Urothelium cell line (cell line): Measurements from ENCODE around the gene SUPT3H.

Experiments
- DNase-seq: peaks from one replicate; pipeline ENCODE4 v3.0.0; 2011; ENCODE audit warnings: low spot score, mixed read lengths
- FAIRE-seq: peaks from 2 replicates; lab custom pipeline; 2011; peaks lifted over from hg19 to GRCh38; lab: Jason Lieb, UNC

The SUPT3H gene

DNA sequence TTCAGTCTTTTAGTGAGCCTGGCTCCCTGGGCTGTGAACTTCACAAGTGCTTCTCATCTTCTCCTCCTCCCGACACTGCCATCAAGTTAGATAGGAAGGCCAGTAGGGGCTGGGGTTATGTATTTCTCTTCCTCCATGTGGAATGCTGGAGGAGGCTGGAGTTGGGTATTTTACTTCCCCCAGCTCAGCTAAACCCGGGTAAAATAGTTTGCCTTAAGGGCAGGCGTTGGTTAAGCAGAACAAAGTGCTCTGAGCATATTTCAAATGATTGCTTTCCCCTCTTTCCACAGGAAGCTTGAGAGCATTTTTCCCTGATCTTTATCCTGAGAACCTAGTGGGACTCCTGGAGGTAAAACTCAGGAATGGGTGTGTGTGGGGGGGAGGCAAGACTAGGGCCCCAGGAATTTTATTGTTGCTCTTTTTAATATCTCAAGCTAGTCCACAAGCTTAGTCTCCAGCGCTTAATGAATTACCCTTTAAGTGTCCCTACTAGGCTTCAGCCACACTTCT lies 16.9 kb upstream of the SUPT3H start:
- DNase-seq (no peak), FAIRE-seq (no peak)

DNA sequence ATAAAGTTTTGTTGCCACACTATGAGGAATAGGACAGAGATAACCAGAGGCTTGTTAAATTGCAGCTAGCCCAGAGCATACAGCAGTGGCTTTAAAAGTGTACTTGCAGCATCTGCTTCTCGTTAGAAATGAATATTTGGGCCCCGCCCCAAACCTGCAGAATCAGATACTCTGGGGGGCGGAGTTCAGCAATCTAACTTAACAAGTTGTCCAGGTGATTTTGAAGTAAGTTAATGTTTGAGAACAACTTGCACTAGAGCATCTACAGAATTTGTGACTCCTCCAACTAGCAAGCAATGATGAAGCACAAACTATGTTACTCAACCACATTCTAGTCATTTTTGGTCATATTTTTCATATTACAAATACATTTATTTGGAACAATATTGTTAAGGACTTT lies 10.6 kb upstream of the SUPT3H start:
- DNase-seq (no peak), FAIRE-seq (no peak)

DNA sequence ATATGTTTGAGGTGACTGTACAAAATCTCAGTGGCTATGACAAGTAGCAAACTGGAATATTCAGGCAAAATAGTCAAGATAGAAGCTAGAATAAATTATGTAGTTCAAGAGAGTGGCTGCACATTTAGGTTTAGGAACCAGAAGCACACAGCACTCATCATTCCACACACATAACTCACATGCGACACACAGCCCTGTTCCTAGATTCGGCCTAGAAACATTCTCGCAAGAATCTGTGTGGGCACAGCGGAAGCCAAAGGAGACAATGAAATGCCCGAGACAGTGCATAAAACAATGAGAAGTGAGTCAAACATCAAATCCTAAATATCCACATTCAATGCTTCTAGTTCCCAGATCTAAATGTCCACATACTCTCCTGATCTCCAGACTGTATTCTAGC lies 9.5 kb upstream of the SUPT3H start:
- DNase-seq (peak; percentile 21), FAIRE-seq (peak; percentile 20)

- no peak for FAIRE-seq
- DNase-seq: no peak
Measured at GRCh38 chr6:45386501-45386900, 8.8 kb upstream of the SUPT3H start.

GRCh38 chr6:45382391-45382790 lies 4.7 kb upstream of the SUPT3H start:
- FAIRE-seq: no peak
- DNase-seq: no peak

DNA sequence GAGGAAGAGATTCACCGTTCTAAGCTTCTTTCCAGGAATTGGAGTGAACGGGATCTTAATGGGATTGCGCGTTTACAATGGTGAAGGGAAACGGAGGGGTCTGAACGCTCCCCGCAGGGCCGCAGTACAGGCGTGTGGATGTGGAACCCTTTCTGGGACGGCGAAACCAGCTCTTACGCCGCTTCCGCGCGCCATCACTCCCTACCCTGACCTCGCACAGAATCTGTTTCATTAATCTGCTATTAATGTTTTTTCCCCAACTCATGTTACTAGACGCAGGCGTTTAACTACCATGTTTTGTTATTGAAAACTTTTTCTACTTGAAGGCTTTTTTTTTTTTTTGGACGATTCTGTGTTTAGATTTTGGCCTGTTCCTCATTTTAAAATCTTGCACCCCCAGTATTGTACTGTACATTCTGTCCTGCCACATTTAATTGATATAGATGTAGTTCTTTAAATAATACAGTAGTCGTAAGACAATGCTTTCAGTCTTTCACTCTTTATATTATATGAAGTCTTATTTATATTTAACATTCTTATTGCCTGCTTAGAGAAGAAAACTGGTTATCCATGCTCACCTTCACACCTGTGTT lies 696 bp upstream of the SUPT3H start:
- no peak for FAIRE-seq
- DNase-seq: no peak

GRCh38 chr6:45377043-45377553 lies 636 bp downstream of the SUPT3H start:
- FAIRE-seq (no peak), DNase-seq (no peak)

DNA sequence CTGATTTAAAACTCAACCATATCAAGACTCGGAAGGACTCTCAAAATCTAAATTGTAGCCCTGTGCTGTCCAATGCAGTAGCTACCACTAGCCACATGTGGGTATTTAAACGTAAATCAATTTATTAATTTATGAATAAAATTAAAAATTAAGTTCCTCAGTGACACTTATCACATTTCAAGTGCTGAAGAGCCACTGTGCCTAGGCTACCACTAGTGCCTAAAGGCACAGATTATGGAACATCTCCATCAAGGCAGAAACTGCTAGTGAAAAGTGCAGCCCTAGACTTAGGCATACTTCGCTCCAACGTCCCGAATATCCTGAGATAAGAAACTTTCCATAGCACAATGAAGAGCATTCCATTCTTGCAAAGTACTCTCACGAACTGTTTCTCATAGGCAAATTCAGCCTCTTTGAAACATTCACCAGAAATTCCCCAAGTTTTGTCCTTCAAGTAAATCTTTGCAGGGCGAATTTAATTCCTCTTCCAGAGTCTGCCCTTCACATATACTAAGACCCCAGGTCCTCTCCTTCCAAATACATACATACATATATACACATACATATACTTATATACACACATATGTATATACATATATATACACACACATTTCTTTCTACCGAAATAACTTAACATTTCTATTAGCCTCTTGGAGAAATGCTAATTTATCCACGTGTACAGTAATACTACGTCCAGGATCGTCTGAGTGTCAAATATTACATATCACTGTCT lies 1.3 kb downstream of the SUPT3H start:
- DNase-seq: no peak
- FAIRE-seq: no peak

GRCh38 chr6:45375449-45375848 lies 2.3 kb downstream of the SUPT3H start:
- FAIRE-seq: no peak
- DNase-seq: no peak

GRCh38 chr6:45371924-45372573 lies 5.7 kb downstream of the SUPT3H start:
- DNase-seq (no peak), FAIRE-seq (no peak)

DNA sequence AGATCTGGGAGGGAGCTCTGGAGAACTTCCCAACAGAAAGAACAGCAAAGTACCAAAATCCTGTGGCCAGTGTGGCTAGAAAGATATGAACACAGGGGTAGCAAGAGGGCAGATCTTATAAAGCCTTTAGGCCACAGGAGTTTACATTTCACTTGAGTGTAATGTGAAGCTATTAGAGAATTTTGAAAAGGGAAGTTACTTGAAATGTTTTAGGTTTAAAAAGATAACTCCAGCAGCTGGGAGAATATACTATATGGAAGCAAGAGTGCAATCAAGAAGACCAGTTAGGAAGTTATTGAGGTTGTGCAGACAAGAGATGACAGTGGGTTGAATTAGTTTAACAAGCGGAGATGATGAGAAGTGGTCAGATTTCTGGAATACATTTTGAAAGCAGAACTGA lies 7.9 kb downstream of the SUPT3H start:
- DNase-seq: no peak
- FAIRE-seq: no peak

DNA sequence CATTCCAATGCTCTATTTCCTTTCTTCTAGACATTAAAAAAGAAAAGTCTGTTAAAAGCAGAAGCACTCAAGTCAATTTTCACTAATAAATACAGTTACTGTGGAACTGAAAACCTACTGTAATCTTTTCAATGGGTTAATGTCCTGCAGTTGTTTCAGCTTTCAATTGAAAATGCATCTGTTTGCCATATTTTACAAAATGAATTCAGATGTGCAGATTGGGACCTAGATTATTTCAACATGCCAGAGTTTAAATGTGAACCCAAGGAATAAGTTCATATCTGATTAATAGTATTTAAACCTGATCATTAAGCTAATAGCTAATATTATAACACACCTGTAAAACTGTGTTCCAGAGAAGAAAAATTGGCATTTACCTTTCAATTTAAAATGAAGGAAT lies 9.7 kb downstream of the SUPT3H start:
- DNase-seq: no peak
- FAIRE-seq: no peak

- no peak for DNase-seq
- no peak for FAIRE-seq
Measured at GRCh38 chr6:45366534-45366933, 11.2 kb downstream of the SUPT3H start.

DNA sequence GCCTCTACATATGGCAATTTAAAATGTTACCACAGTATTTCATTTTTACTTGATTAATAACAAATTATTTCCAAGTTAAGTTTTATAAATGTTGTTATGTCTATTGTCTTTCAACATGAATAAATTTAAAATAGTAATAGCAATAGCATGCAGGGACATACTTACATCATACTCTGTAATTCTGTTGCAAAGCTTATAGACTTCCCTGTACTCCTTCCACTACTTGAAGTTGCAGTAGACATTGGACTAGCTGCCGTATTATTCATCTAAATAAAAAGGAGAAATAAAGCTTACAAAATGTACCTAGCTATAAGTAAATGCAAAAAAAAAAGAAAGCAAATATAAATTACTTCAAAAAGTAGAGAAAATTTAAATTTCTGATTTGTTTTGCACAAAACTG lies 12.7 kb downstream of the SUPT3H start:
- no peak for DNase-seq
- FAIRE-seq: no peak

DNA sequence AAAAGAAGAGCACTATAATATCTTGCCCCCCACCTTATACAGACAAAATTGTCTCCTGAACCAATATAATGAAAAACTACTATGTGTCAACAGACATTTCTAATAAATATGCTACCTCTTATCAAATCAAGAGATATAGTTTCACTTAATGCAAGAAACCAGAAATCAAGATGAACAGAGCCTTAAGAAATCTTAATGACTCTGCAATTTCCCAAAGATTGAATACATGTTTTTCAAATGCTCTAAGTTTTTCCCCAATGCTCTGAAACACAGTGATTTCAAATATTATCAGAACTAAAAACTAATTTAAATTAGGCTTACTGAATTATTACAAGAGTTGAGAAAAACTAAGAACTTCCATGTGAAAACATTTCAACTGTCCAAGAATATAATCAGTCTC lies 13.3 kb downstream of the SUPT3H start:
- no peak for FAIRE-seq
- no peak for DNase-seq

GRCh38 chr6:45353654-45354053 lies 24.1 kb downstream of the SUPT3H start:
- DNase-seq (no peak), FAIRE-seq (no peak)

- FAIRE-seq (no peak), DNase-seq (no peak)
Measured at GRCh38 chr6:45351667-45352066, 26.1 kb downstream of the SUPT3H start.

DNA sequence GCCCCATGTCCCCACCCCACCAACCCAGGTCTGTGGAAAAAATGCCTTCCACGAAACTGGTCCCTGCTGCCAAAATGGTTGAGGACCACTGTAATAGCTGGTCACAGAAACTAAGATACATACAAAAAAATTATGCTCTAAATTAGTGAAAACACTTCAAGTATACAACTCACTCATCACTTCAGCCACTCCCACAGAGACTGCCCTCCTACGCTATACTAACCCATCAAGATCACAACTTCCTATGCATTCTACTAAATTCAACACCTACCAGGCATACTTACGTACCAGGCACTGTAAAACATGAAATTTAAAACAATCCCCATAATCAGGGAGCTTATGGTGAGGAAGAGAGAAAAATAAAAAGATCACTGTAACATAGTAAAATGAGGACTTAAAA lies 26.7 kb downstream of the SUPT3H start:
- DNase-seq: no peak
- FAIRE-seq: no peak

DNA sequence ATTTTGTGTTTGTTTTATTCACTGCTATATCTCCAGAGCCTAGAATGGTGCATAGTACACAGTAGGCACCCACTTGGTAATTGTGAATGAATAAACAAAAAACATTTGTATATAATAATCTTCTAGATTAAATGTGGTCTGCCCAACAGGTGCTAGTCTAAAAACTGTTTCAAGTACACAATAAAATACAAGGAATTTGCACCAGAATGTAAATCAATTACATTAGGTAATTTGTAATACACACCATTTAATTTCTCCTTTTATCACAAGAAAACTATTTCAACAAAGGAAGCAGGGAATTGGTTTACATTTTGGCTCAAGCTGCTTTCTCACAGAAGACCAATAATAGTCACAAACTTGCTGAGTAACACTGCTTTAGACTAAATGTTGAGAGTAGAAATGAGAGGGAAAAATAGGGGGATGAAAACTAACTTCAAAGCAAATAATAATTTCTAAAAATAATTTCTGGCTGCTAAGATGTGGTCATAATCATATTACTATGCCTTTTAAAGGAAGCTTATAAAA lies 27.5 kb downstream of the SUPT3H start:
- no peak for FAIRE-seq
- no peak for DNase-seq

GRCh38 chr6:45344900-45345299 lies 32.8 kb downstream of the SUPT3H start:
- no peak for FAIRE-seq

GRCh38 chr6:45328523-45328922 lies 49.2 kb downstream of the SUPT3H start:
- FAIRE-seq (no peak), DNase-seq (no peak)

More at GRCh38 chr6:45344900-45345299, 32.8 kb downstream of the SUPT3H start:
- no peak for DNase-seq
